GM18870 (cell line): ENCODE results near the gene SCN5A.
A peak's percentile ranks its signal among the peaks of the same experiment; 100 is the strongest.

Experiments used
- ATAC-seq: cut with Tn5 transposase; IDR thresholded peaks from one replicate; pipeline ENCODE4 v1.9.1; 2021; ENCODE audit warnings: moderate library complexity; ENCODE audit not compliant: unreplicated experiment

The SCN5A gene

DNA sequence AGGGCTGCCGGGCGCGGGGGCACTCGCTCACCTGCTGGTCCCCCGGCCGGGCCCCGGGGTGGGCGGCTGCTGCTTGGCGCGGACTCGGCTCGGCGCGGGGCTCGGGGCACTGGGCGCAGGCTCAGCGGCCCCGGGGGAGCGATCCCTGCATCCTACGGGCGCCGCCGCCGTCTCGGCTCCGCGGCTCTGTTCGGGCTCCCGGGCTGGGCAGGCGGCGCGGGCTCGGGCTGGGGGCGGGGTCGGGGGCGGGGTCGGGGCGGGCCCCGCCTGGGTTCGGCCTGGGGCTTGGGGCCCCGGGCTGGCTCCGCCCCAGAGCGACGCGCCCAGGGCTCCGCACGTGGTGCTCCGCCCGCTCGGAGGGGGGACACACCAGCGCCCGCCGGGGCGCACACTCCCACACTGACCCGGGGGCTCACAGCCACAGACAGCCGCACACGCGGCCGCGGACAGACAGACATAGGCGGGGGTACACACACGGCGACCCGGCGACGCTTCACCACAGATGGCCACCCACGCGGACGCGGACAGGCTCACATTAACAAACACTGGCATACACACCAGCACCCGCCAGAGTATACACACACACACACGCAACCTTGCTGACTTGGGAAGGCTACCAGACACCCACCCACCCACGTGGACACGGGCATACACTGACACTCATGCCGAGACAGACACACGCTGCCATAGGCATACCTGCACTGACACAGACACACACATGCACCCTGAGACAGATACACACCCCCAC lies at the start of gene SCN5A:
TSS of gene SCN5A (minus strand) at position 188 of the 748 bp plus-strand sequence. CDS start 16,380 bp downstream, outside the sequence.
- ATAC-seq: no peak

DNA sequence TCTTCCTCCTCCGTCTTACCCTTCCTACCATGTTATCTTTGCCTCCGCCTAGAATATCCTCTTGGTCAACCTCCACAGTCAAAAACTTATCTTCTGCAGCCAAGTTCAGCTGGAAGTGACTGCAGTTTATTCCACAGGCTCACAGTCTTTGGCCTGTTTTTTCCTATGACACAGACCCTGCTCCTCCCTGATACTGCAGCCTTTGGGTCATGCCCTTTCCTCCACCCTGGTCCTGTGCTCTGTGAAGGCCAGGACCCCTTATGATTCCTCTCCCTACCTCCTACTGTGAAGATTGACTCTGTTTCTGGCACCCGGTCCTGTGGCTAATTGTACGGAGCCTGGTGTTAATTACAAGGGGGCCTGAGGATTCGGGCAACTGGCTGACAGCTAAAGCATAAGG lies 49.3 kb upstream of the SCN5A start:
- ATAC-seq: no peak

DNA sequence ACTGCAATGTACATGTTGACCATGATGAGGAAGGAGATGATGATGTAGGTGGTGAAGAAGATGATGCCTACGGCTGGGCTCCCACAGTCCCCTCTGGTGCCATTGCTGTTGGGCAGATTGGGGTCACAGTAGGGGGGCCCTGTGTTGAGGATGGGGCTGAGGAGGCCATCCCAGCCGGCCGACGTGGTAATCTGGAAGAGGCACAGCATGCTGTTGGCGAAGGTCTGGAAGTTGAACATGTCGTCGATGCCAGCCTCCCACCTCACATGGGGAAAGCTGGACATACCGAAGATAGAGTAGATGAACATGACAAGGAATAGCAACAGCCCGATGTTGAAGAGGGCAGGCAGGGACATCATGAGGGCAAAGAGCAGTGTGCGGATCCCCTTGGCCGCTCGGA lies 48.6 kb upstream of the SCN5A start:
- ATAC-seq: no peak

DNA sequence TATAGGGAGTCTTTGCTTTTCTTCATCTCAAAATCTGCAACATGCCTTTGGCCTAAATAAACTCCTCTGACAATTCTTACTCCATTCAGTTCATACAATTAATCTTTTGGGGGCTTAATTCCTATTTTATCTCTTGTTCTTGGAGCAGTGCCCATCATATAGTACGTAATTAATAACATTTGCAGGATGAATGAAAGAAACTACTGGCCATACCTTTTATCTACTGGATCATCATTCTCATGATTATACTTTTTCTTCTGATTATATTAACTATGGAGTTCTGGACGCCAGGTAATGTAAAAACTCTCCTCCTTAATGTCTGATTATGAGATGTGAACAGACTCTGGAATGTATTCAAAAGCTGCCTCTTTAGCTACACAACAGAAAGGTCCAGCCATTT lies 46.5 kb upstream of the SCN5A start:
- ATAC-seq: no peak

GRCh38 chr3:38690185-38690584 lies 40.7 kb upstream of the SCN5A start:
- ATAC-seq: no peak

DNA sequence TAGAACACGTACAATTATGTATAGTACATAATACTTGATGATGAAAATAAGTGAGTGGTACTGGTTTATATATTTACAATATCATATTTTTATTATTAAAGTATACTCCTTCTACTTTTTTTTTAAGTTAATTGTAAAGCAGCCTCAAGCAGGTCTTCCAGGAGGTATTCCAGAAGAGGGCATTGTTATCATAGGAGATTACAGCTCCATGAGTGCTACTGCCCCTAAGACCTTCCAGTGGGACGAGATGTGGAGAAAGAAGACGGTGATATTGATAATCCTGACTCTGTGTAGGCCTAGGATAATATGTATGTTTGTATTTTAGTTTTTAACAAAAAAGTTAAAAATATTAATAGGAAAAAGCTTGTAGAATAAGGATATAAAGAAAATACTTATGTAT lies 40.3 kb upstream of the SCN5A start:
- no peak for ATAC-seq

- ATAC-seq: no peak
Measured at GRCh38 chr3:38689346-38689745, 39.9 kb upstream of the SCN5A start.

- no peak for ATAC-seq
Measured at GRCh38 chr3:38687321-38687720, 37.8 kb upstream of the SCN5A start.

DNA sequence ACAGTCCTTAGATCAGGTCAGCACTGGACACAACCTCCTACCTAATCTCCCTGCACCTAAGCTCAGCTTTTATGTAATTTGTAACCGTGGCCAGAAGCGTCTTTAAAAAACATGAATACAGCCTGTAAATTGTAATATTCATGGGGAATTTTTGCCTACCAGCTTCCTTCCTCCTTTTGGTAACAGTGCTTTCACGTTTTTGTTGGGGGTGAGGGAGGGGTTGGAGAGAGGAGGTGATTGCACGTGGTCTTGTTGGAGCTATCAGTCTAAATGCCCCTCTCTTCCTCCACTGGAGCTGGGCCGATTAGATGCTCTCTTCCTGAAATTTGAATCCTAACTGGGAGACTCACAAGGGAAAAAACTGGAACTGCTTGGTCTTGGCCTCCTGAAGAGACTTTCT lies 35.1 kb upstream of the SCN5A start:
- no peak for ATAC-seq

DNA sequence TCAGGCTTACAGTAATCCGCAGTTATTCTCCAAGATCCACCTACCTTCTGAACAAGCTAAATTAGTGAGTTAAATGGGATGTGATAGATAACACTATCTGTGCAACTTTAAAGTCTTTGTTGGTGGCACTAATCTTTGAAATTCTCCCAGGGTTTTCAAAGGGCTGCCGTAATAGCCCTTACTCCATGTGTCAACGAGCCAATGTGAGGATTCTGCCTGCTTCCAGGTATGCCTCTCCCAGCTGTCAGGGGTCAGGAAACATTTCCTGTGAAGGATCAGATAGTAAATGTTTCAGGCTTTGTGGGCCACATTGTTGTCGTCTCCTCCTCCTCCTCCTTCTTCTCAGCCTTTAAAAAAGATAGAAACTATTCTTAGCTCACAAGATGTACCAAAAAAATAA lies 20.2 kb upstream of the SCN5A start:
- no peak for ATAC-seq

DNA sequence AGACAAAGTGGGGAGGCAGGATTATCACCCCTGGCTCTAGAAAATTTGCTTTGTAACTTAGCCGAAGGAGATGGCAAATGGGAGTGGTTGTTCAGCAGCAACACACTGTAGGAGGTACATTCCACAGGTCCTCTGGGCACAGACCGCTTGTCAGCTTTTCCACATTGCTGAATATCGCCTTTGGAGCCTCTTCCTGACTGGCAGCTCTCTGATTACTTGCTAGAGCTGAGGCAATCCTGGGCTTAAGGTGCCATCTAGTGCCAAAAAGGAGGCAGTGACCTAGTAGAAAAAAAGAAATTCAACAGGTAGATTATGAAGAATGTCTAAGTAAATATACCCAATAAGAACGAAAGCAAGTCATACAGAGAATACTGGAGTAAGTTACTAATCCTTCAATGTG lies 13.1 kb upstream of the SCN5A start:
- no peak for ATAC-seq

DNA sequence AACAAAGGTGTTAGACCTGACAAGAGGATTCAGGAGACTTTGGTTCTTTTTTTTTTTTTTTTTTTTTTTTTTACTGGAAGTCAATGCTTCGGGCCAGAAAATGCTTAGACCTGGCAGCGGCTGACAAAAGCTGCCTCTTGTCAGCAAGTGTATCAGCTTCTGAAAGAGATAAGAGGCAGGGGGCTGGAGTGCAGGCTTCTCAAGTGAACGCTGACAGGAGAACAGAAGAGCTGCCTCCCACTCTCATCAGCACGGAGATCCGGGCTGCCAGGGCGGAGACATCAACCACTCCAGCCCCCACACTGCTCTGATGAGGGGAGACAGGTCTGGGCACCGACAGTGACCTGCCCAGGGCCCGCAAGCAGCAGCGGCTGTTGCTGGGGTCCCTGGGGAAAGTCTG lies 9.4 kb upstream of the SCN5A start:
- no peak for ATAC-seq

DNA sequence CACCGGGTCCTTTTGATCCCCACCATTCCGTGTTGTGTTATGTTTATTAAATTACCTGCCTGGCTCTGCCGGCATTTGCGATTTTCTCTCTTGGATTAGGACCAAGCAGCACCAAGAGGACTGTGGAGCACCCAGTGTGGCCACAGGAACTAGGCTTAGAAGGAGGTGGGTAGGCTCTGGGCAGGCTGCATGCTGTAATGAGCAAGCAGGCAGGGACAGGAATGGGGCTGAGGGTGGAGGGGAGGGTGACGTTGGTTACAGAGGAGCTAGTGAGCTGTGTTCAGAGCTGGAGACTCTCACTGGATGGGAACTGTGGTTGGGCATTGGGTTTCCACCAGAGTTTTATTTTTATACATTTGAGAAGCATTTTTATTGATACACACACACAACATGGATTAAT lies 7.9 kb upstream of the SCN5A start:
- ATAC-seq: no peak

GRCh38 chr3:38655708-38656300 lies 6.3 kb upstream of the SCN5A start:
- ATAC-seq: no peak

GRCh38 chr3:38653685-38654537 lies 4.4 kb upstream of the SCN5A start:
- no peak for ATAC-seq

DNA sequence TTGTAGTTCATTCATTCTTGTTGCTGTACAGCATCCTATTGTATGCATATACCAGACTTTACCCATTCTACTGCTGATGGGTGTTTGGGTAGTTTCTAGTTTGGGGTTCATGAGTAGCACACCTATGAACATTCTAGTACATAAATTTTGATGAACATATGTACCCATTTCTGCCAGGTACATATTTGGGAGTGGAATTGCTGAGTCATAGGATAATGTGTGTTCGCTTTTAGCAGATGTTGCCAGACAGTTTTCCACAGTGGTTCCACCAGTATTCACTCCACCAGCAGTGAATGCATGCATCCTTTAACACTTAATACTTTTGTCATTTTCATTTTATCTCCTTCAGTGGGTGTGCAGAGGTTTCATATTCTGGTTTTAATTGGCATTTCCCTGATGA lies 3.4 kb upstream of the SCN5A start:
- ATAC-seq: no peak

DNA sequence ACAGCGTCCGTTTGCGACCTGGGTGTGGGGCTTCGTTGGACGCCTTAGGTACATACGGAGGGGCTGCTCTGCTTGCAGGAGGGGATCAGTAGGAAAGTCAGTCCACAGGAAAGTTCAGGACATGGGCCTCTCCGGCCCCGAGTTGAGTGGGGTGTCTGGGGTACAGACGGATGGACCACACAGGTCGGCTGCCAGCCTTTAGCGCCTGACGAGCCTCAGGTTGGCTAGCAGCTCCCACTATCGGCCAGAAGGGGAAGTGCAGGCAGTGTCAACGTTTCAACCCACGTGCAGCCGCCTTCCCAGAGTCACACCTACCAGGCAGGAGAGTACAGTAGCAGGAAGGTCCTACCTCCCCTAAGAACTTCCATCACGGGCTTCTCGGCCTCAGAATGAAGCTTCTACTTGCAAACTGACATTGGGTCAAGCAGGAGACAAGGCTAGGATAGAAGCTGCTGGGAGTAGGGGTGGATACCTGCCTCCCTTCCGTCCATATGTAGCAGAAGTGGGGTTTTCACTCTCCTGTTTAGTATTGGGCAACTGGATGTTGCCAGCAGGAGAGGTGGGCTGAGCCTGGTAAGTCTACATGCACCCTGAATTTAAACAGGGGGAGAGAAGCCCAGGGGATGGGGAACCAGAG lies 1.8 kb upstream of the SCN5A start:
- peak; percentile 57 for ATAC-seq

DNA sequence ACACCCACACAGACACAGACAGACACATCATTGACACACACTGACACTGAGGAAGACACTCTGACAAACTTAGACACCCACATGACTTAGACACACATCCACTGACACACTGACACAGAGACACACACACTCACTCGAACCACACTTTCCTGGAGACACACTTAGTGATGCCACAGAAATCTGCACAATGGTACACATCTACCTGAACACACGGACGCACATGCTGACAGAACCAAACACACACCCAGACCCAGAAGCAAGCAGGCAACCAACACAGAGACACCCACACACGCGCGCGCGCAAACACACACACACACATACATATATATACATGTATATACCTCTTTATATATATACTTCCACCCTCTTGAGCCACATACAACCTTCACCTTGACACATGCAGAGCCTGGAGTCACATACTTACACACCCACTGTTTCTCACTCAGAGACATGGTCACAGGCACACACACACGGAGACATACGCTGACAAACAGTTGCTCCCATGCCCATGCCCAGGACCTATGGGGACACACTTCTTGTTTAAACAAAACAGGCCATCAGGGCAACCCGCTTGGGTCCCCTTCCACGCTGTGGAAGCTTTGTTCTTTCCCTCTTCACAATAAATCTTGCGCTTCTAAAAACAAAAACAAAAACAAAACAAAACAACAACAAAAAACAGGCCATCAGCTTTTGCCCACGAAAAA lies 913 bp upstream of the SCN5A start:
- no peak for ATAC-seq

DNA sequence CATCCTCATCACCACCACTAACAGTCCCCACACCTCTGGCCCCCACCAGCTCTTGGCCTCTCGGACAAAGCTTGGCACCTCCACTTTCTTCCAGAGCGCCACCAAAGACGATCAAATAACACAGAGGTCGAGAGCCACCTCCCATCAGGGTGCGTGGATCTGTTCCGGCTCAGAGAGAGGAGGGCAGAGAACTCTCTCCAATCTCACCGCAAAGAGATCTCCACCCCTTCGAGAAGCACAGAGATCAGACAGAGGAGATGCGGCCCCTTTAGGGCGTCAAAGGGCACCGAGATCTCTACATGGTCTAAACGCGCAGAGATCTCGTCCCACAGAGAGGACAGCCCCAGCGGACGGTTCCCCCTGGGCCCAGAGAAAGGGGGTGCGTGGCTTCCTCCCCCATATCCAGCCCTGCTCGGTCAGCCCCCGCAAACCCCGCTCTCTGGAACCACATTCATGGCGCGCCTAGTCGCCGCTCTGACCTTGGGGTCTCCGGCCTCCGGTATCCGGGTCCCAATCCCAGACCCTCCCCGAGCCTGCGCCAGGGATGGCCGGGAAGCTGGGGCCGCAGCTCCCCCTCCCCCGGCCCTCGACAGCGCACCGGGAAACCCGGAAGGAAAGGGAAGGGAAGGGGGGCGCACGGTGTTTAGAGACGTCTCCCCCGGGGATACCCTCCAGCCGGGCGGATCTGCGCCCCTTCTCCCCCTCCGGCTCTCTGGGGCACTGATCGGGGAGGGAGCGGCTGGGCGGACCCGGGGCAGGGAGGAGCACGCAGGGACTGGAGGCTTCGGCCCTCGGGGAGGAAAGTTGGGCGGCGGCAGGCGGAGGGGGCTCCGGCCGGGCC lies 608 bp downstream of the SCN5A start:
- ATAC-seq: no peak
